Mammary epithelial cell (primary cell): ENCODE results near the gene MALSU1.

Experiments used
- EZH2 ChIP-seq: IDR thresholded peaks from 2 replicates; pipeline ENCODE4 v1.6.1; 2012; ENCODE audit warnings: low read length, inconsistent platforms, borderline replicate concordance
- TF ChIP-seq, protein P1 (sequence below), 2 donors: IDR thresholded peaks in 1 of 2; conservative IDR thresholded peaks in 1 of 2; 2 replicates each; pipeline ENCODE4 v1.5.1; 2011 to 2012; ENCODE audit warnings: inconsistent platforms in 2 of 2, low read length in 2 of 2, mild to moderate bottlenecking in 2 of 2, control low read depth in 1 of 2, low read depth in 1 of 2; ENCODE audit not compliant: insufficient read depth in 1 of 2; ENCODE audit errors: extremely low read depth in 1 of 2

DNA sequence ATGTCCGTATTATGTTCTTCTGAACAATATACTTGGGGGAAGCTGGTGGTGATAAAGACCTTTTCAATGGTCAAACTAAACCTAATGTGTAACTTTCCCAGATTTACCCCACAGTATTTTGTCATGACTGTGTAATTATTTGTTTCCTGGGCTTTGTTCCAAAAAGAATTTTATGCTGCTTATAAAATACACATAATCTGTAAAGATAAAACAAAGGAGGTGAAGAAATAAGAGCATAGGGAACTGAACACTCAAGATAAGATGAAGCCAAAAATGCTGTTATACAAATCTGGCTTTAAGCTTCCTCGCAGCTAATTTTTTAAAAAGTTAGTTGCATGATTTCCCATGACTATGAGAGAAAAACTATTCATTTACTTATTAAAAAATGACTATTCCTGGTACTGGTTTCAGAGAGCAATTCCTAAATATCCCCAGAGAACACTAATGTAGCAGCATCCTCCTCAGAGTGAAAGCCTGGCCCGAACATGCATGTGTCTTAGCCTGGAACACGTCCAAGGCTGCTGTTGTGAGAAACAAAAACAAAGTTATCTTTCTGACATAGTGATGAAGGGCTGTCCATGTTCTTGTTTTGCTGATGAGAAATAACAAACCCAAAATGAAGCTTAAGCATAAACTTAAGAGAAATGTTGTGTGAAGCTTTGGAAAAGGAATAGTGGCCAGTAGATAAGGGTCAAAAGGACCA is 33.9 kb downstream of the MALSU1 start:
- TF ChIP-seq, protein P1, sequence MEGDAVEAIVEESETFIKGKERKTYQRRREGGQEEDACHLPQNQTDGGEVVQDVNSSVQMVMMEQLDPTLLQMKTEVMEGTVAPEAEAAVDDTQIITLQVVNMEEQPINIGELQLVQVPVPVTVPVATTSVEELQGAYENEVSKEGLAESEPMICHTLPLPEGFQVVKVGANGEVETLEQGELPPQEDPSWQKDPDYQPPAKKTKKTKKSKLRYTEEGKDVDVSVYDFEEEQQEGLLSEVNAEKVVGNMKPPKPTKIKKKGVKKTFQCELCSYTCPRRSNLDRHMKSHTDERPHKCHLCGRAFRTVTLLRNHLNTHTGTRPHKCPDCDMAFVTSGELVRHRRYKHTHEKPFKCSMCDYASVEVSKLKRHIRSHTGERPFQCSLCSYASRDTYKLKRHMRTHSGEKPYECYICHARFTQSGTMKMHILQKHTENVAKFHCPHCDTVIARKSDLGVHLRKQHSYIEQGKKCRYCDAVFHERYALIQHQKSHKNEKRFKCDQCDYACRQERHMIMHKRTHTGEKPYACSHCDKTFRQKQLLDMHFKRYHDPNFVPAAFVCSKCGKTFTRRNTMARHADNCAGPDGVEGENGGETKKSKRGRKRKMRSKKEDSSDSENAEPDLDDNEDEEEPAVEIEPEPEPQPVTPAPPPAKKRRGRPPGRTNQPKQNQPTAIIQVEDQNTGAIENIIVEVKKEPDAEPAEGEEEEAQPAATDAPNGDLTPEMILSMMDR (conservative IDR thresholded peaks at IDR 0.05 in 1 of 2, IDR thresholded peaks at IDR 0.05 in 1 of 2; ENCODE audit: extremely low read depth in 1 of 2, insufficient read depth in 1 of 2, low read depth in 1 of 2, low read length in 2 of 2) = no peak
- no peak for TF ChIP-seq EZH2
